GM12892 (cell line): ENCODE data around the gene ZC3H14.

Source experiments
- DNase-seq: peaks from one replicate; pipeline ENCODE4 v3.0.0; 2011; ENCODE audit not compliant: insufficient read length
- FAIRE-seq: peaks from 2 replicates; lab custom pipeline; 2011; peaks lifted over from hg19 to GRCh38; lab: Jason Lieb, UNC
- POLR2A ChIP-seq: IDR thresholded peaks from 2 replicates; pipeline ENCODE4 v1.6.1; 2011; ENCODE audit warnings: low read depth, low read length, control low read depth
- POLR2AphosphoS5 ChIP-seq: IDR thresholded peaks from 2 replicates; pipeline ENCODE4 v1.6.1; 2011; ENCODE audit warnings: low read depth, low read length, control low read depth
- TAF1 ChIP-seq: IDR thresholded peaks from 2 replicates; pipeline ENCODE4 v1.6.1; 2011; ENCODE audit warnings: low read depth, mild to moderate bottlenecking, control low read depth, low read length, borderline replicate concordance

ZC3H14 gene

GRCh38 chr14:88613552-88614010 lies 50.7 kb downstream of the ZC3H14 start:
- FAIRE-seq = peak; percentile 30
- TF ChIP-seq POLR2A = no peak
- no peak for TF ChIP-seq POLR2AphosphoS5
- no peak for TF ChIP-seq TAF1
- DNase-seq = no peak

- no peak for DNase-seq
These were observed 51.5 kb downstream of the ZC3H14 start for GRCh38 chr14:88614218-88614907.

GRCh38 chr14:88616697-88617096 lies 53.9 kb downstream of the ZC3H14 start:
- DNase-seq (no peak), FAIRE-seq (no peak)
- no peak for TF ChIP-seq POLR2A
- TF ChIP-seq TAF1 = no peak
- no peak for TF ChIP-seq POLR2AphosphoS5

More at GRCh38 chr14:88614218-88614907, 51.5 kb downstream of the ZC3H14 start:
- TF ChIP-seq TAF1 (no peak), POLR2A (no peak), POLR2AphosphoS5 (no peak)
- no peak for FAIRE-seq

DNA sequence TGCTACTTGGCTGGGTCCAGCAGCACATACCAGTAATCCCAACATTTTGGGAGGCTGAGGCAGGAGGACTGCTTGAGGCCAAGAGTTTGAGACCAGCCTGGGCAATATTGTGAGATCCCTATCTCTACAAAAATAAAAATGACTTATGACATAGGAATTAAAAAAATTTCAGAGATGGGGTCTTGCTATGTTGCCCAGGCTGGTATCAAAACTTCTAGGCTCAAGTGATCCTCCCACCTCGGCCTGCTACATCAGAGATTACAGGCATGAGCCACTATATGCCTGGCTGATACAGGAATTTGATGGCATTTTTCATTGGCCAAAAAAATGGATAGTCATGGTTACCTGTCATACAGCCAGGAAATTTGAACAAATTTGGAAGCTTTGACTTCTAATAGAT lies 54.6 kb downstream of the ZC3H14 start:
- TF ChIP-seq POLR2AphosphoS5 = no peak
- no peak for TF ChIP-seq POLR2A
- no peak for TF ChIP-seq TAF1
- no peak for DNase-seq
- no peak for FAIRE-seq

GRCh38 chr14:88618476-88618875 lies 55.6 kb downstream of the ZC3H14 start:
- DNase-seq (no peak), FAIRE-seq (no peak)
- TF ChIP-seq TAF1 (no peak), POLR2AphosphoS5 (no peak), POLR2A (no peak)

DNA sequence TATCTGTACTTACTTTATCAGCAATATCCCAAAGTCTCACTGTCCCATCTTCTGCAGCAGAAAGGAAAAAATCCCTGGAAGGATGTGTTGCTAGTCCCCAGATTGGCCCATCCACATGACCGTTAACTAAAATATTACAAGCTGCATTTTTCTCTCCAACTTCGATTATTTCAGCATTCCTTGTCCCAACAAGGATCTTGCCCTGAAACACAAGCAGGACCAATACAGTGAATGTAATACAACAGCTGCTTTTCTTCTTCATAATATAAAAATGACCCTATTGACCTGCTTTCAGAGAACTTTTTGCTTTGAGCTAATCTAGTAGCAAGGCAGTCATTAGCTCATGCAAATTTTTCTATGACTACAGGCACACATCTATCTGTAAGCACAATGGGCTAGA lies 58.3 kb downstream of the ZC3H14 start:
- TF ChIP-seq POLR2AphosphoS5 = no peak
- no peak for TF ChIP-seq TAF1
- no peak for TF ChIP-seq POLR2A
- no peak for FAIRE-seq
- no peak for DNase-seq

- FAIRE-seq (no peak), DNase-seq (no peak)
- TF ChIP-seq POLR2A (no peak), TAF1 (no peak), POLR2AphosphoS5 (no peak)
These were observed 62.8 kb downstream of the ZC3H14 start for GRCh38 chr14:88625671-88626070.

DNA sequence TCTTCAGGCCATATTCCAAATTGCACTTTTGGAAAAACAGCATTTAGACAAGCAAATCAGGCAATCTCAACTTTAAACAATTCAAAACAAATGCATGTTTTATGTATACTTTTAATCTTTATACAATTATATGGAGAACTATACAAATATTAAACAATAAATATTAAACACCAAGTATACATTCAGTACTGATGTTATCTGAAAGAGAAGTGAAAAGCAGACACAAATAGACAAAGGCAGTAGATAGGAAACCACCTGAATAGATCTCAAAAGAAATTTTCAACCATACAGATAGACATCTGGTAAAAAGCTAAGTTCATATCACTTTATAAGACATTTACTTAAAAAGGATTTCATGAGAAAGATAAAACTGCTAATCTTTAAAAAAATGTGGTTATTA lies 65.2 kb downstream of the ZC3H14 start:
- TF ChIP-seq TAF1 (no peak), POLR2A (no peak), POLR2AphosphoS5 (no peak)
- DNase-seq = no peak
- FAIRE-seq = no peak

GRCh38 chr14:88628462-88628861 lies 65.6 kb downstream of the ZC3H14 start:
- DNase-seq (no peak), FAIRE-seq (no peak)
- TF ChIP-seq TAF1 = no peak
- no peak for TF ChIP-seq POLR2A
- no peak for TF ChIP-seq POLR2AphosphoS5

- FAIRE-seq (peak; percentile 38), DNase-seq (no peak)
- TF ChIP-seq TAF1 (no peak), POLR2A (no peak), POLR2AphosphoS5 (no peak)
These were observed 67.7 kb downstream of the ZC3H14 start for GRCh38 chr14:88630565-88630964.

DNA sequence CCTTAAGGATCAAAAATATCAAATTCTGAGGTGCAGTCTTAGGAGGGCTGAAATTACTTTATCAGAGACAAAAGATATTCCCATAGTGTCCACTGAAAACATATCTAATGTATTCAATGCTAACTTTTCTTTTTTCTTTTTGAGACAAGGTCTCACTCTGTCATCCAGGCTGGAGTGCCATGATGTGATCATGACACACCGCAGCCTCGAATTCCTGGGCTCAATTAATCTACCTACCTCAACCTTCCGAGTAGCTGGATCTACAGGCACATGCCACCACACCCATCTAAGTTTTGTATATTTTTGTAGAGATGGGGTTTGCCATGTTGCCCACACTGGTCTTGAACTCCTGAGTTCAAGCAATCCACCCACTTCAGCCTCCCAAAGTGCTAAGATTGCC lies 68.3 kb downstream of the ZC3H14 start:
- TF ChIP-seq POLR2A = no peak
- TF ChIP-seq POLR2AphosphoS5 = no peak
- no peak for TF ChIP-seq TAF1
- FAIRE-seq (no peak), DNase-seq (no peak)

GRCh38 chr14:88632512-88632911 lies 69.7 kb downstream of the ZC3H14 start:
- TF ChIP-seq TAF1 (no peak), POLR2A (no peak), POLR2AphosphoS5 (no peak)
- FAIRE-seq = no peak
- no peak for DNase-seq

GRCh38 chr14:88639221-88639620 lies 76.4 kb downstream of the ZC3H14 start:
- DNase-seq (no peak), FAIRE-seq (no peak)
- TF ChIP-seq TAF1 (no peak), POLR2AphosphoS5 (no peak), POLR2A (no peak)
